ENCODE data around the gene HES3. TPM values are rescaled to one million over a fixed set of nuclear protein-coding genes. Genes with fewer than 3 reads are reported as not detected.

HES3 gene
- total and polyA plus RNA-seq, 10 of the 15 experiments (the other 5 are each of a cell fraction or from before 2014, with no cell fraction given), result not detected

GRCh38 chr1:6279066-6279465 lies 35.1 kb downstream of the HES3 start:
- intact Hi-C loops (cut with micrococcal nuclease; ENCODE audit: unreplicated experiment), result no loop called here
- no peak for DNase-seq (ENCODE audit: low read depth, low spot score)
- H3K4me1 ChIP-seq (ENCODE audit: control insufficient read depth, insufficient read depth, low read length), result no peaks in the 10 kb centered on the region
- no peak overlapping the region for H3K9ac ChIP-seq (ENCODE audit: control insufficient read depth, insufficient read depth, low read length)
- no TSS peak for BruUV-seq (replicated peaks)
- no peaks in the 10 kb centered on the region for H3K9me3 ChIP-seq (replicated peaks; ENCODE audit: control insufficient read depth, insufficient read depth, low read length)
- CTCF ChIA-PET, result no interaction called here
- TF ChIP-seq TCF3 (IDR thresholded peaks at IDR 0.05; ENCODE audit: borderline replicate concordance, insufficient read depth, low read depth, low read length), result no peak
- H3K4me2 ChIP-seq (ENCODE audit: control insufficient read depth, insufficient read depth), result no peak overlapping the region
- in situ Hi-C loops (cut with MboI), result no loop called here
- no peaks in the 10 kb centered on the region for H3K79me2 ChIP-seq (ENCODE audit: control insufficient read depth, insufficient read depth, low read length)
- H3K27me3 ChIP-seq (replicated peaks in 1 of 2; ENCODE audit: control insufficient read depth in 2 of 2, insufficient read depth in 2 of 2, low read length in 1 of 2), result no peaks in the 10 kb centered on the region
- no peaks in the 10 kb centered on the region for H4K20me1 ChIP-seq (ENCODE audit: control insufficient read depth, insufficient read depth)
- RAD21 ChIA-PET (ENCODE audit: unreplicated experiment), result no interaction called here
- H3K36me3 ChIP-seq (ENCODE audit: control insufficient read depth in 2 of 2, insufficient read depth in 2 of 2, low read length in 1 of 2), result peaks cover 0 to 4% of the 10 kb centered on the region in 2 experiments; a peak in 2 of 4 replicates
- H2AFZ ChIP-seq (ENCODE audit: control insufficient read depth, low read depth, low read length), result no peak overlapping the region
- no peak overlapping the region for H3K27ac ChIP-seq (ENCODE audit: control insufficient read depth, insufficient read depth)
- no peak overlapping the region for H3K4me3 ChIP-seq
- ATAC-seq, result no peak
- no peak for FAIRE-seq
- WGBS (ENCODE audit: insufficient coverage, insufficient replicate concordance, low lambda C conversion rate, missing lambda C conversion rate), result 66% methylated on average over 5 of the region's 10 CpGs
- SMC1A ChIA-PET (ENCODE audit: uncharacterized antibody, unreplicated experiment), result no interaction called here
- POLR2A ChIA-PET, result no interaction called here

GRCh38 chr1:6279613-6280383 lies 35.8 kb downstream of the HES3 start:
- intact Hi-C loops (cut with micrococcal nuclease; ENCODE audit: unreplicated experiment), result no loop called here
- peaks cover 0 to 4% of the 10 kb centered on the region in 2 experiments; a peak in 2 of 4 replicates for H3K36me3 ChIP-seq (ENCODE audit: control insufficient read depth in 2 of 2, insufficient read depth in 2 of 2, low read length in 1 of 2)

More at GRCh38 chr1:6279613-6280383, 35.8 kb downstream of the HES3 start:
- DNase-seq (ENCODE audit: low read depth, low spot score) (no peak), ATAC-seq (no peak), FAIRE-seq (no peak)
- WGBS (ENCODE audit: insufficient coverage, insufficient replicate concordance, low lambda C conversion rate, missing lambda C conversion rate), result 98% methylated on average over 24 of the region's 31 CpGs
- RAD21 ChIA-PET (ENCODE audit: unreplicated experiment), result interaction anchor here (0.9 kb wide), 1 partner anchor 33 kb away, joined by 4 read pairs; no protein-coding TSS in a partner anchor
- POLR2A ChIA-PET, result interaction anchor here (0.6 kb wide), 1 partner anchor 130 kb away, joined by 4 read pairs; no protein-coding TSS in a partner anchor
- Histone ChIP-seq H3K4me2 (ENCODE audit: control insufficient read depth, insufficient read depth) (no peak overlapping the region), H3K9me3 (replicated peaks; ENCODE audit: control insufficient read depth, insufficient read depth, low read length) (no peaks in the 10 kb centered on the region), H4K20me1 (ENCODE audit: control insufficient read depth, insufficient read depth) (no peaks in the 10 kb centered on the region), H3K27me3 (replicated peaks in 1 of 2; ENCODE audit: control insufficient read depth in 2 of 2, insufficient read depth in 2 of 2, low read length in 1 of 2) (no peaks in the 10 kb centered on the region), H3K4me1 (ENCODE audit: control insufficient read depth, insufficient read depth, low read length) (no peaks in the 10 kb centered on the region), H3K4me3 (no peak overlapping the region), H2AFZ (ENCODE audit: control insufficient read depth, low read depth, low read length) (no peak overlapping the region), H3K79me2 (ENCODE audit: control insufficient read depth, insufficient read depth, low read length) (no peaks in the 10 kb centered on the region), H3K27ac (ENCODE audit: control insufficient read depth, insufficient read depth) (no peak overlapping the region), H3K9ac (ENCODE audit: control insufficient read depth, insufficient read depth, low read length) (no peak overlapping the region)
- in situ Hi-C loops (cut with MboI), result no loop called here
- BruUV-seq (replicated peaks), result no TSS peak
- CTCF ChIA-PET, result no interaction called here
- TF ChIP-seq CREB1 (IDR thresholded peaks at IDR 0.05; ENCODE audit: low read depth) (no peak), SREBF1 (IDR thresholded peaks at IDR 0.05; ENCODE audit: low read length) (no peak)
- SMC1A ChIA-PET (ENCODE audit: uncharacterized antibody, unreplicated experiment), result no interaction called here

Data from GM12878 (cell line).